Lung (tissue), 12 donors: ENCODE data around the gene SDF2L1. TPM values are rescaled to one million over a fixed set of nuclear protein-coding genes. Genes with fewer than 3 reads are reported as not detected.
"Not testable (repeated sequence)": the region's sequence is repeated elsewhere in the genome, so short reads cannot be mapped to it uniquely, and the experiment has no call there.

Experiments
- ATAC-seq: fragments of 200-7000 bp; cut with Tn5 transposase; one replicate; pipeline ENCODE4 v1.9.1; 2020; ENCODE audit warnings: moderate number of reproducible peaks; ENCODE audit not compliant: insufficient read depth, low FRiP score
- DNase-seq, 3 donors: peaks; one replicate each; pipeline ENCODE4 v3.0.0-alpha.2; 2013 to 2017
- H3K27ac ChIP-seq, 2 donors: one replicate each; pipeline ENCODE4 v1.5.1; 2013; ENCODE audit warnings: mild to moderate bottlenecking in 2 of 2, moderate library complexity in 2 of 2, control low read depth in 1 of 2, inconsistent platforms in 1 of 2, low read depth in 1 of 2, low read length in 1 of 2
- H3K27me3 ChIP-seq, 3 donors: one replicate each; pipeline ENCODE4 v1.5.1; 2013; ENCODE audit warnings: low read length in 2 of 3; ENCODE audit not compliant: control insufficient read depth in 3 of 3, insufficient read depth in 3 of 3
- H3K36me3 ChIP-seq, 4 donors: one replicate each; pipeline ENCODE4 v1.5.1; 2013; ENCODE audit warnings: low read length in 4 of 4, mild to moderate bottlenecking in 1 of 4, moderate library complexity in 1 of 4; ENCODE audit not compliant: control insufficient read depth in 4 of 4, insufficient read depth in 4 of 4
- H3K4me1 ChIP-seq, 5 donors: one replicate each; pipeline ENCODE4 v1.5.1; 2013; ENCODE audit warnings: low read length in 5 of 5, mild to moderate bottlenecking in 2 of 5, moderate library complexity in 1 of 5; ENCODE audit not compliant: control insufficient read depth in 5 of 5, insufficient read depth in 5 of 5
- H3K4me3 ChIP-seq: one replicate; pipeline ENCODE4 v1.5.1; 2013; ENCODE audit warnings: mild to moderate bottlenecking, control low read depth, moderate library complexity
- H3K9ac ChIP-seq, 2 donors: one replicate each; pipeline ENCODE4 v1.5.1; 2013; ENCODE audit warnings: low read length in 2 of 2, control low read depth in 1 of 2; ENCODE audit not compliant: insufficient read depth in 1 of 2
- H3K9me3 ChIP-seq, 4 donors: one replicate each; pipeline ENCODE4 v1.5.1; 2013; ENCODE audit warnings: low read length in 3 of 4, mild to moderate bottlenecking in 1 of 4, moderate library complexity in 1 of 4; ENCODE audit not compliant: control insufficient read depth in 4 of 4, insufficient read depth in 3 of 4
- WGBS, 2 donors: extraction: QIAGEN DNeasy Blood & Tissue Kit; methylation state at CpG; one replicate each; pipeline ENCODE4 v1.1.7; 2013; 5-methylcytosine and 5-hydroxymethylcytosine counted together
- polyA plus RNA-seq, 2 donors: library from polyadenylated mRNA; stranded (reverse); fragments of 200-250 nt; gene quantifications; one replicate each; pipeline ENCODE4 v1.2.1, GENCODE V29; 2013
- total RNA-seq, 2 donors: library from RNA; depleted of rRNA in 1 of 2; stranded (reverse); fragments of >200 nt in 1 of 2; gene quantifications; one replicate each; pipeline ENCODE4 v1.2.1, GENCODE V29; 2014 to 2021
- TF ChIP-seq, protein P1 (sequence below): IDR thresholded peaks from 2 replicates; pipeline ENCODE4 v1.5.1; 2012; ENCODE audit warnings: mild to moderate bottlenecking; ENCODE audit errors: control extremely low read depth, extremely low read depth
- donor health status: control.
- donor health status: control.
- donor health status: Bipolar disorder and iron deficiency.
- donor health status: healthy.
- donor health status: DM: yes; HTN: yes; CAD: no.

The SDF2L1 gene
- total and polyA plus RNA-seq, 4 donors: 7.3 to 200 (median 78.1) TPM

DNA sequence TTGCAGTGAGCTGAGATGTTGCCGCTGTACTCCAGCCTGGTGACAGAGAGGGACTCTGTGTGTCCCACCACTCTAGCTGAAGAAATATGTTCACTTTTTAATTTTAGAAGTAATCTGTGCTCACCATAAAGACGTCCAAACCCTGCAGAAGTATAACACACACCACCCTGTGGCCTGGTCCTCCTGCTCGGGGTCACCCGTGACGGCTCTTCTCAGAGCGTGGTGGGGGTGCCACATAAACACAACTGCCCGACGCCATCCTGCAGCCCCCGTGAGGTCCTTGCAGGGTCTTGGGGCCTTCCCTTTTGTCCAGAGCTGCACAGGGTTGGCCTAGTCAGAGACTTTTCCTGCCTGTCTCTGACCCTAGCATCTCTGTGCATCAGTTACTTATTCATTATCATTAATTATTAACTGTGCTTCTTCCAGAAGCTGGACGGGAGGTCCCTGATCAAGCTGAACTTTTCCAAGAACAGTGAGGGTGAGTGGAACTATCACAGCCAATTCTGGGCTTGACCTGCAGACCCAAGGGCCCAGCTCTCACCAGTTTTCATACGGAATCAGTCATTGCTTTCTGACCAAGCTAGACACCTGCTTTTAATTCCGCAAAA, 32.6 kb downstream of the SDF2L1 start:
- WGBS, 2 donors: 96% methylated on average over 12 of the region's 12 CpGs
- DNase-seq: no peak
- TF ChIP-seq, protein P1, sequence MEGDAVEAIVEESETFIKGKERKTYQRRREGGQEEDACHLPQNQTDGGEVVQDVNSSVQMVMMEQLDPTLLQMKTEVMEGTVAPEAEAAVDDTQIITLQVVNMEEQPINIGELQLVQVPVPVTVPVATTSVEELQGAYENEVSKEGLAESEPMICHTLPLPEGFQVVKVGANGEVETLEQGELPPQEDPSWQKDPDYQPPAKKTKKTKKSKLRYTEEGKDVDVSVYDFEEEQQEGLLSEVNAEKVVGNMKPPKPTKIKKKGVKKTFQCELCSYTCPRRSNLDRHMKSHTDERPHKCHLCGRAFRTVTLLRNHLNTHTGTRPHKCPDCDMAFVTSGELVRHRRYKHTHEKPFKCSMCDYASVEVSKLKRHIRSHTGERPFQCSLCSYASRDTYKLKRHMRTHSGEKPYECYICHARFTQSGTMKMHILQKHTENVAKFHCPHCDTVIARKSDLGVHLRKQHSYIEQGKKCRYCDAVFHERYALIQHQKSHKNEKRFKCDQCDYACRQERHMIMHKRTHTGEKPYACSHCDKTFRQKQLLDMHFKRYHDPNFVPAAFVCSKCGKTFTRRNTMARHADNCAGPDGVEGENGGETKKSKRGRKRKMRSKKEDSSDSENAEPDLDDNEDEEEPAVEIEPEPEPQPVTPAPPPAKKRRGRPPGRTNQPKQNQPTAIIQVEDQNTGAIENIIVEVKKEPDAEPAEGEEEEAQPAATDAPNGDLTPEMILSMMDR: no peak

DNA sequence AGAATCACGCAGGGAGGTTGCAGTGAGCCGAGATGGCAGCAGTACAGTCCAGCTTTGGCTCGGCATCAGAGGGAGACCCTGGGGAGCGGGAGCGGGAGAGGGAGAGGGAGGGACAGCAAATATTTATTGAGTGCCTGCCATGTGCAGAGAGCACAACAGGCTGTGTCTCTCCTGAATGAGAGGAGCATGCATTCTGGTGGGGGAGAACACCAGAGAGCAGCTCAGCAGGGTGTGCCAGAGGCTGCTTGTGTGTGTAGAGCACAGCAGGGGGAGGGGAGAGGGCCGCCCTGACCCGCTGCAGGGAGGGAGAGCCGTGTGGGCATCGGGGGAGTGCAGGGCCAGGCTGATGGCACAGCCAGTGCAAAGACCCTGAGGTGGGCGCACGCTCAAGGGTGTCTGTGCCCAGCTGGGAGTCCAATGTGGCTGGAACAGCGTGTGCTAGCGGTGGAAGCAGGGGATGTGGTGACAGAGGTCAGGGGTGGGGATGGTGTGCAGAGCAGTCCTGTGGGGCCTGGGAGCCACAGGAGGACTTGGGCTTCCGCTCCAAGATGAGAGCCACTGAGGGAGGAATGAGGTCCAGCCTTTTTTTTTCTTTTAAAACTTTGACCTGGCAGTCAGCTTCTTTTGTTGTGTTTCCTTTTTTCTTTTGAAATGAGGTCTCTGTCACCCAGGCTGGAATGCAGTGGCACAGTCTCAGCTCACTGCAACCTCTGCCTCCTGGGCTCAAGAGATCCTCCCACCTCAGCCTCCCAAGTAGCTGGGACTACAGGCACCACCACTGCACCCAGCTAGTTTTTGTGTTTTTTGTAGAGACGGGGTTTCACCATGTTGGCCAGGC, 35.7 kb downstream of the SDF2L1 start:
- ATAC-seq (no peak), DNase-seq (no peak)
- Histone ChIP-seq H3K4me3 (no peak overlapping the region), H3K36me3 (peaks cover 4 to 55% (median 9%) of the 10 kb centered on the region in 4 donors), H3K9me3 (no peaks in the 10 kb centered on the region), H3K4me1 (no peaks in the 10 kb centered on the region), H3K27me3 (no peaks in the 10 kb centered on the region), H3K27ac (no peak overlapping the region), H3K9ac (no peak overlapping the region)
- TF ChIP-seq, protein P1: no peak
- WGBS, 2 donors: 93 to 95% methylated on average over 15 of the region's 15 CpGs

More for the DNA sequence above, 32.6 kb downstream of the SDF2L1 start:
- H3K27me3 ChIP-seq: no peaks in the 10 kb centered on the region
- H3K4me1 ChIP-seq: no peaks in the 10 kb centered on the region
- H3K27ac ChIP-seq: no peak overlapping the region
- H3K9ac ChIP-seq: no peak overlapping the region
- H3K9me3 ChIP-seq: no peaks in the 10 kb centered on the region
- peaks cover 6 to 48% (median 14%) of the 10 kb centered on the region in 4 donors for H3K36me3 ChIP-seq
- H3K4me3 ChIP-seq: no peak overlapping the region
- no peak for ATAC-seq

DNA sequence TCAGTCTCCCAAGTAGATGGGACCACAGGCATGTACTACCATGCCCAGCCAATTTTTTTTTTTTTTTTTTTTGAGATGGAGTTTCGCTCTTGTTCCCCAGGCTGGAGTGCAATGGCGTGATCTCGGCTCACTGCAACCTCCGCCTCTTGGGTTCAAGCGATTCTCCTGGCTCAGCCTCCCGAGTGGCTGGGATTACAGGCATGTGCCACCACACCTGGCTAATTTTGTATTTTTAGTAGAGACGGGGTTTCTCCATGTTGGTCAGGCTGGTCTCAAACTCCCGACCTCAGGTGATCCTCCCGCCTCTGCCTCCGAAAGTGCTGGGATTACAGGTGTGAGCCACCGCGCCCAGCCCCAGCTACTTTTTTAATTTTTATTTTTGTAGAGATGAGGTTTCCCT, 36.7 kb downstream of the SDF2L1 start:
- not testable (repeated sequence) for ATAC-seq, H3K4me3 ChIP-seq, H3K27ac ChIP-seq, H3K9ac ChIP-seq, H3K27me3 ChIP-seq, DNase-seq, H3K9me3 ChIP-seq, H3K4me1 ChIP-seq
- 96 to 97% methylated on average over 12 of the region's 12 CpGs for WGBS, 2 donors
- H3K36me3 ChIP-seq: peaks cover 4 to 54% (median 11%) of the 10 kb centered on the region in 4 donors

DNA sequence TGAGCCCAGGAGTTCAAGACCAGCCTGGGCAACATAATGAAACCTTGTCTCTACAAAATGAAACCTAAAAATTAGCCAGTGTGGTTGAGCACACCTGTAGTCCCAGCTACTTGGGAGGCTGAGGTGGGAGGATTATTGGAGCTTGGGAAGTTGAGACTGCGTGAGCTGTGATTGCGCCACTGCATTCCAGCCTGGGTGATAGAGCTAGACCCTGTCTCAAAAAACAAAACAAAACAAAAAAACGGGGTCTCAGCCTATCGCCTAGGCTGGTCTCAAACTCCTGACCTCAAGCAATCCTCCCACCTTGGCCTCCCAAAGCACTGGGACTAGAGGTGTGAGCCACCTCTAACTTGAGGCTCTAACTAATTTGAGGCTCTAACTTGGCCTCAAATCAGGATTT, 37.3 kb downstream of the SDF2L1 start:
- H3K27me3 ChIP-seq: no peaks in the 10 kb centered on the region
- no peak for DNase-seq
- 94 to 99% methylated on average over 4 of the region's 4 CpGs for WGBS, 2 donors
- H3K9me3 ChIP-seq: no peaks in the 10 kb centered on the region
- peaks cover 2 to 52% (median 11%) of the 10 kb centered on the region in 4 donors for H3K36me3 ChIP-seq
- H3K4me3 ChIP-seq: no peak overlapping the region
- no peaks in the 10 kb centered on the region for H3K4me1 ChIP-seq
- no peak for ATAC-seq
- no peak overlapping the region for H3K27ac ChIP-seq
- TF ChIP-seq, protein P1: no peak
- H3K9ac ChIP-seq: no peak overlapping the region
